ENCODE results near the gene RNU4-1. TPM values are rescaled to one million over a fixed set of nuclear protein-coding genes. Genes with fewer than 3 reads are reported as not detected.

The RNU4-1 gene
- total RNA-seq, 1 donor from 2014 or later: under 0.01 TPM

GRCh38 chr12:120327593-120327992, 34.6 kb upstream of the RNU4-1 start, which contains the start of gene PLA2G1B:
Gene PLA2G1B (minus strand): TSS chr12:120327779. CDS start chr12:120327753, 26 bp downstream.
- TF ChIP-seq POLR2AphosphoS5 (IDR thresholded peaks at IDR 0.05; ENCODE audit: insufficient read depth in 1 of 2, low read depth in 1 of 2) (no peak), POLR2A (IDR thresholded peaks at IDR 0.05) (no peak)
- TF ChIP-seq, protein P1, sequence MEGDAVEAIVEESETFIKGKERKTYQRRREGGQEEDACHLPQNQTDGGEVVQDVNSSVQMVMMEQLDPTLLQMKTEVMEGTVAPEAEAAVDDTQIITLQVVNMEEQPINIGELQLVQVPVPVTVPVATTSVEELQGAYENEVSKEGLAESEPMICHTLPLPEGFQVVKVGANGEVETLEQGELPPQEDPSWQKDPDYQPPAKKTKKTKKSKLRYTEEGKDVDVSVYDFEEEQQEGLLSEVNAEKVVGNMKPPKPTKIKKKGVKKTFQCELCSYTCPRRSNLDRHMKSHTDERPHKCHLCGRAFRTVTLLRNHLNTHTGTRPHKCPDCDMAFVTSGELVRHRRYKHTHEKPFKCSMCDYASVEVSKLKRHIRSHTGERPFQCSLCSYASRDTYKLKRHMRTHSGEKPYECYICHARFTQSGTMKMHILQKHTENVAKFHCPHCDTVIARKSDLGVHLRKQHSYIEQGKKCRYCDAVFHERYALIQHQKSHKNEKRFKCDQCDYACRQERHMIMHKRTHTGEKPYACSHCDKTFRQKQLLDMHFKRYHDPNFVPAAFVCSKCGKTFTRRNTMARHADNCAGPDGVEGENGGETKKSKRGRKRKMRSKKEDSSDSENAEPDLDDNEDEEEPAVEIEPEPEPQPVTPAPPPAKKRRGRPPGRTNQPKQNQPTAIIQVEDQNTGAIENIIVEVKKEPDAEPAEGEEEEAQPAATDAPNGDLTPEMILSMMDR (IDR thresholded peaks at IDR 0.05): no peak
- H3K36me3 ChIP-seq: no peaks in the 10 kb centered on the region
- no peak for DNase-seq (ENCODE audit: extremely low spot score in 2 of 2)
- no peaks in the 10 kb centered on the region for H3K9me3 ChIP-seq
- intact Hi-C loops (cut with DNase I): no loop called here
- no peak within 1 kb of the TSS for H3K4me3 ChIP-seq
- H3K4me1 ChIP-seq: no peaks in the 10 kb centered on the region
- no peak within 1 kb of the TSS for H3K27ac ChIP-seq
- H3K27me3 ChIP-seq: no peaks in the 10 kb centered on the region

DNA sequence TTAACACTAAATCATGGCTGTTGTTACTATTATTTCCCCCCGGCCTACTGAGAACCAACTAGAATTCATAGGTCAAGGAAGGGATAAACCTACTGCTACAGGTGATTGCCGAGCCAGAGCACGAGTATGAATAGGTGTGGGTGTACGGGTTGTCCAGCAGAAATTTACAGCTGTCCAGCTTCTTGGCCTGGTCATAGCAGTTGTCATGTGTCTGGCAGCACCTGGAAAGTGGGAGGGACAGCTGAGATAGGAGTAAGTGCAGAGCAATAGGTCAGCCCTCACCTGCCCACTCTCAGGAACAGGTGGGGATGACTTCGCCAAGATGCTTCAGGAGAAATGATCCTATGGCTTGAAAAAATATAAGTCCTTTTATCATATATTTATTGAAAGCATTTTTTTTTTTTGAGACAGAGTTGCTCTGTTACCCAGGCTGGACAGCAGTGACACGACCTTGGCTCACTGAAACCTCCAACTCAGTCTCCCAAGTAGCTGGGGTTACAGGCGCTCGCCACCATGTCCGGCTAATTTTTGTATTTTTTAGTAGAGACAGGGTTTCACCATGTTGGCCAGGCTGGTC, 31.9 kb upstream of the RNU4-1 start:
- intact Hi-C loops (cut with DNase I): no loop called here
- TF ChIP-seq POLR2AphosphoS5 (IDR thresholded peaks at IDR 0.05; ENCODE audit: insufficient read depth in 1 of 2, low read depth in 1 of 2) (no peak), POLR2A (IDR thresholded peaks at IDR 0.05) (no peak)
- TF ChIP-seq, protein P1 (IDR thresholded peaks at IDR 0.05): no peak
- no peak for DNase-seq (ENCODE audit: extremely low spot score in 2 of 2)
- H3K27me3 ChIP-seq: no peaks in the 10 kb centered on the region
- no peaks in the 10 kb centered on the region for H3K9me3 ChIP-seq
- H3K36me3 ChIP-seq: no peaks in the 10 kb centered on the region
- H3K27ac ChIP-seq: no peak overlapping the region
- no peaks in the 10 kb centered on the region for H3K4me1 ChIP-seq
- no peak overlapping the region for H3K4me3 ChIP-seq

DNA sequence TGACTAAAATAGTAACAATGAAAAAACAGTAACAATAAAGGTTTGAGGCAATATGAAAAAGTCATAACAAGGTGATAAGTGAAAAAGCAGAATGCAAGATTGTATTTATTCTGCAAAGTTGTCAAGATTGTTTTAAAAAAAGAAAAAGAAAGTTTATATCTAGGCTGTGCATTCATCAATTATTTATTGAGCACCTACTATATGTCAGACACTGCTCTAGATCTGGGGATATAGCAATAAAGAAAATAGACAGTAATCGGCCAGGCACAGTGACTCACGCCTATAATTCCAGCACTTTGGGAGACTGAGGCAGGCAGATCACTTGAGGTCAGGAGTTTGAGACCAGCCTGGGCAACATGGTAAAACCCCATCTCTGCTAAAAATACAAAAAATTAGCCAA, 30.7 kb upstream of the RNU4-1 start:
- DNase-seq (ENCODE audit: extremely low spot score in 2 of 2): no peak
- Histone ChIP-seq H3K4me1 (no peaks in the 10 kb centered on the region), H3K27ac (no peak overlapping the region), H3K36me3 (no peaks in the 10 kb centered on the region), H3K4me3 (no peak overlapping the region), H3K9me3 (no peaks in the 10 kb centered on the region), H3K27me3 (no peaks in the 10 kb centered on the region)
- TF ChIP-seq POLR2A (IDR thresholded peaks at IDR 0.05): no peak
- intact Hi-C loops (cut with DNase I): no loop called here

GRCh38 chr12:120321382-120322202, 28.6 kb upstream of the RNU4-1 start:
- Histone ChIP-seq H3K4me1 (peaks cover 6% of the 10 kb centered on the region), H3K9me3 (no peaks in the 10 kb centered on the region), H3K4me3 (no peak overlapping the region), H3K27me3 (no peaks in the 10 kb centered on the region), H3K27ac (no peak overlapping the region), H3K36me3 (no peaks in the 10 kb centered on the region)
- intact Hi-C loops (cut with DNase I): no loop called here
- no peak for DNase-seq (ENCODE audit: extremely low spot score in 2 of 2)
- TF ChIP-seq, protein P1 (IDR thresholded peaks at IDR 0.05): no peak
- TF ChIP-seq POLR2AphosphoS5 (IDR thresholded peaks at IDR 0.05; ENCODE audit: insufficient read depth in 1 of 2, low read depth in 1 of 2) (no peak), POLR2A (IDR thresholded peaks at IDR 0.05) (no peak)

- peak; percentile 100 for DNase-seq (ENCODE audit: extremely low spot score in 2 of 2)
- H3K4me3 ChIP-seq: peak overlapping the region; percentile 59 to 82
- no peaks in the 10 kb centered on the region for H3K27me3 ChIP-seq
- H3K4me1 ChIP-seq: peaks cover 9% of the 10 kb centered on the region
- H3K36me3 ChIP-seq: no peaks in the 10 kb centered on the region
- peak overlapping the region; percentile 80 for H3K27ac ChIP-seq
- intact Hi-C loops (cut with DNase I): no loop called here
- no peaks in the 10 kb centered on the region for H3K9me3 ChIP-seq
- TF ChIP-seq POLR2A (IDR thresholded peaks at IDR 0.05) (peak in 1 of 2 donors; percentile 62), POLR2AphosphoS5 (IDR thresholded peaks at IDR 0.05; ENCODE audit: insufficient read depth in 1 of 2, low read depth in 1 of 2) (peak; percentile 97 to 98)
- TF ChIP-seq, protein P1 (IDR thresholded peaks at IDR 0.05): peak; percentile 44 to 60 (median 51)
These were observed 24.4 kb upstream of the RNU4-1 start for GRCh38 chr12:120317224-120318105.

All from vagina (tissue), 2 donors.